ENCODE measurements around the gene TRMU. TPM values are rescaled to one million over a fixed set of nuclear protein-coding genes. Genes with fewer than 3 reads are reported as not detected.

TRMU gene
- total RNA-seq, 2 experiments from 2014 or later: 84.0 to 84.6 TPM

DNA sequence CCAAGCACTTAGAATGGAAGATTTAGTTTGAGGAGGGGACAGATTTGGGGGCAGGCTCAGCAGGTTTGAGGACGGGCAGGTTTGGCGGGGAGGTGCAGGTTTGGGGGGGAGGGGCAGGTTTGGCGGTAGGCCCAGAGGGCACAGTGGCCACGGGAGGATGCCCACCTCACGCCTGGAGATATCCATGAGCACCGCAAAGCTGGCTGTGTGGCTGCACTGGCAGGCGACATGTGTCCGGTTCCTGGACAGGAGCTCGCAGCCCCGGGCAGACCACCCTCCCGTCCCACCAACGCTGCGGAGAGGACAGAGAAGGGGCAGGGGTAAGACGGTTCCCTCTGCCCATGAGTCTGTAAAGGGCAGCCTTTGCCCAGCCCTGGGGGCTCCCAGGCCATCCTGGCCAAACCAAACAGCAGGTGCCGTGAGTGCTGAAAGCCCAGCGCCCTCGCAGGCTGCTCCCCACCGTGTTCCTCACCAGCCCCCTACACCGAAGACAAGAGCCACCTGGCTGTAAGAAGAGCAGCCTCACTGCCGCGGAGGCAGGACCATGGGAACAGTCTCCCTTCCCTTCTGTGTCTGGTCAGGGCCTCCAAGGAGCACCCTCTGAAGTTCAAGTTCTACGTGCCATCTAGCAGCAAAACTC, 43.0 kb downstream of the TRMU start:
- DNase-seq (no peak), ATAC-seq (no peak)
- POLR2A ChIA-PET: no interaction called here
- Mint-ChIP-seq H3K4me1 (ENCODE audit: low read depth) (peaks cover 10% of the 10 kb centered on the region), H3K27ac (no peak overlapping the region), H3K9me3 (ENCODE audit: insufficient read depth) (peaks cover 12% of the 10 kb centered on the region), H3K36me3 (ENCODE audit: low read depth) (peaks cover 1% of the 10 kb centered on the region), H3K27me3 (ENCODE audit: low read depth) (peaks cover 16% of the 10 kb centered on the region), H3K4me3 (no peak overlapping the region)
- CTCF ChIA-PET: no interaction called here

GRCh38 chr22:46379066-46379930, 43.8 kb downstream of the TRMU start:
- CTCF ChIA-PET: no interaction called here
- Mint-ChIP-seq H3K27ac (no peak overlapping the region), H3K27me3 (ENCODE audit: low read depth) (peaks cover 8% of the 10 kb centered on the region), H3K4me3 (no peak overlapping the region), H3K4me1 (ENCODE audit: low read depth) (peaks cover 2% of the 10 kb centered on the region), H3K9me3 (ENCODE audit: insufficient read depth) (peaks cover 12% of the 10 kb centered on the region), H3K36me3 (ENCODE audit: low read depth) (no peaks in the 10 kb centered on the region)
- DNase-seq (no peak), ATAC-seq (no peak)
- POLR2A ChIA-PET: no interaction called here

DNA sequence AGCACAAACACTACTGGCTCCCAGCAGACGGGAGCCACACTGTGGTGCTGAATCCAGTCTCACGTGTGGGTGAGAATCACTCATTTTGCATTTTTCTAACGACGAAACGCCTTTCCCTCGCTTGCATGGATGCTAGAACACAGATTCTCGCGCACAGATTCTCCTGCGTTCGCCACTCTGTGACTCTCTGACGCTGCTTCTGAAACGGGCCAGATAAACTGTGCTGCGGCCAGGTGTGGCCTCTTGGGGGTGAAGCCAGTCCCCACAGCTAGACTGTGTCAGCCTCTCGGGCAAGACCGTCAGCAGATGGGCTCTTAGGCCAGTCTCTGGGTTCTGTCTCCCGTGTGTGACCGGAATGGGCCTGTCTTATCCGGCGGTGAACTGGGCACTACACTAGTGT, 44.6 kb downstream of the TRMU start:
- ATAC-seq (no peak), DNase-seq (no peak)
- ChIA-PET POLR2A (no interaction called here), CTCF (no interaction called here)
- H3K27me3 Mint-ChIP-seq (ENCODE audit: low read depth): peaks cover 7% of the 10 kb centered on the region
- H3K9me3 Mint-ChIP-seq (ENCODE audit: insufficient read depth): peaks cover 11% of the 10 kb centered on the region
- no peak overlapping the region for H3K27ac Mint-ChIP-seq
- no peaks in the 10 kb centered on the region for H3K36me3 Mint-ChIP-seq (ENCODE audit: low read depth)
- H3K4me3 Mint-ChIP-seq: no peak overlapping the region
- no peaks in the 10 kb centered on the region for H3K4me1 Mint-ChIP-seq (ENCODE audit: low read depth)

GRCh38 chr22:46380581-46380980, 45.1 kb downstream of the TRMU start:
- Mint-ChIP-seq H3K27ac (no peak overlapping the region), H3K36me3 (ENCODE audit: low read depth) (no peaks in the 10 kb centered on the region), H3K9me3 (ENCODE audit: insufficient read depth) (peaks cover 7% of the 10 kb centered on the region), H3K4me1 (ENCODE audit: low read depth) (no peaks in the 10 kb centered on the region), H3K4me3 (no peak overlapping the region), H3K27me3 (ENCODE audit: low read depth) (peaks cover 4% of the 10 kb centered on the region)
- DNase-seq (no peak), ATAC-seq (no peak)
- POLR2A ChIA-PET: no interaction called here
- CTCF ChIA-PET: no interaction called here

DNA sequence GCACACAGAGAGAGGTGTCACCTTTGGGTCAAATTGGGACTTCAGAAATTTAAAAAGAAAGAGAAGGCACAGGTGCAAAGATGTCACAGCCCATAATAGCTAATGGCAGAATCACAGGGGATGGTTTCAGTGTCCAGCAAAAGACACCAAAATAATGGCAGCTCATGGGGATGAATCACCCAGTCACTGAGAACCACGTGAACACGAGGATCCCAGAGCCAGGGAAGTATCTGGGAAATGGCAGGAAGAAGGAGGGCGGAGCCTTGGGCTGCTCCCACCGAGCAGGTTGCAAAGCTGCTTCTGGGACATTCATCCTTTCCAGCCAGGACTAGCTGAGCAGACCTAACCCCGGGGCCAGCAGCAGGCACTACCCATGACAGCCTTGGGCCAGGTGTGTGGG, 45.6 kb downstream of the TRMU start:
- Mint-ChIP-seq H3K36me3 (ENCODE audit: low read depth) (no peaks in the 10 kb centered on the region), H3K9me3 (ENCODE audit: insufficient read depth) (peaks cover 2% of the 10 kb centered on the region), H3K27ac (no peak overlapping the region), H3K4me3 (no peak overlapping the region), H3K27me3 (ENCODE audit: low read depth) (no peaks in the 10 kb centered on the region), H3K4me1 (ENCODE audit: low read depth) (no peaks in the 10 kb centered on the region)
- CTCF ChIA-PET: no interaction called here
- POLR2A ChIA-PET: no interaction called here
- no peak for DNase-seq
- ATAC-seq: no peak

DNA sequence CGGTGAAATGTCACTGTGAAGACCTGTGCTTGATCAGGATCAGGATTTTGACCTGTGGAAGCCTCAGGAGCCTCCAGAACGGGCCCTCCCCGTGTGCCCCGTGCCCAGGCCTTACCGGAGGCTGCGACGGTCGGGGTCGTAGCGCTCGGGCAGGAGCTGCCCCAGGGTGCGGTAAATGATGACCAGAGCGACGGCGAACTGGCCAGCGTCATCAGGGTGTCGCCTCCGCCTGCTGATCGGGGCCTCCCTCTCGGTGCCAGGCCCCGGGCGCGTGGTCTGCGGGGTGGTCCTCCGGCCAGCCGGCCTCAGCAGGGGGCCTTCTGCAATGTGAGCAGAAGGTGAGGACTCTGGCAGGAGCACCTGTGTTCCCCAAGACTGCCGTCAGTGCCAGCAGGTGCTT, 46.2 kb downstream of the TRMU start:
- no peaks in the 10 kb centered on the region for H3K9me3 Mint-ChIP-seq (ENCODE audit: insufficient read depth)
- H3K27me3 Mint-ChIP-seq (ENCODE audit: low read depth): no peaks in the 10 kb centered on the region
- H3K36me3 Mint-ChIP-seq (ENCODE audit: low read depth): no peaks in the 10 kb centered on the region
- no peak for ATAC-seq
- H3K4me1 Mint-ChIP-seq (ENCODE audit: low read depth): no peaks in the 10 kb centered on the region
- no peak overlapping the region for H3K27ac Mint-ChIP-seq
- no peak overlapping the region for H3K4me3 Mint-ChIP-seq
- CTCF ChIA-PET: no interaction called here
- POLR2A ChIA-PET: no interaction called here
- no peak for DNase-seq

- H3K4me1 Mint-ChIP-seq (ENCODE audit: low read depth): no peaks in the 10 kb centered on the region
- ChIA-PET POLR2A (no interaction called here), CTCF (no interaction called here)
- H3K9me3 Mint-ChIP-seq (ENCODE audit: insufficient read depth): no peaks in the 10 kb centered on the region
- H3K36me3 Mint-ChIP-seq (ENCODE audit: low read depth): no peaks in the 10 kb centered on the region
- no peak overlapping the region for H3K4me3 Mint-ChIP-seq
- H3K27me3 Mint-ChIP-seq (ENCODE audit: low read depth): no peaks in the 10 kb centered on the region
- no peak overlapping the region for H3K27ac Mint-ChIP-seq
- ATAC-seq (no peak), DNase-seq (no peak)
Measured at GRCh38 chr22:46382524-46382923, 47.0 kb downstream of the TRMU start.

DNA sequence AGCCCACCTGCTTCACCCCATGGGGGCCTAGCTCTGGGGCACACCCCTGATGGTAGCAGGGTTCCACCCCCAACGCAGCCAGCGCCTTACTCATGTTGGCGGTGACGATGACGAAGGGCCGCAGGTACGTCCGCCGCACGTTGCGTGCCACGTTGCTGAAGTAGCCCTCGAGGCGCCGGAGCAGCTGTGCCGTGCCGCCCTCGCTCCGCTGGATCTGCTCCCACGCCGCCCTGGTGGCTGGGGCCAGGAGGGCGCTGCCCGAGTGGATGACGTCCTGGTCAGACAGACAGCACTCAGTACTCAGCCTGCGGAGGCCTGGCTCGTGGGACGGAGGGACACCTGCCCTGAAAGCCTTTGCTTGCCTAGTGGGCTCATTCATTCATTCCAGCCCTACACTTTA, 50.8 kb downstream of the TRMU start:
- Mint-ChIP-seq H3K27me3 (ENCODE audit: low read depth) (no peaks in the 10 kb centered on the region), H3K36me3 (ENCODE audit: low read depth) (no peaks in the 10 kb centered on the region), H3K9me3 (ENCODE audit: insufficient read depth) (no peaks in the 10 kb centered on the region), H3K4me3 (no peak overlapping the region), H3K4me1 (ENCODE audit: low read depth) (no peaks in the 10 kb centered on the region), H3K27ac (no peak overlapping the region)
- DNase-seq: no peak
- ATAC-seq: no peak
- ChIA-PET CTCF (interaction anchor here (1.0 kb wide), 1 partner anchor 19 kb away, joined by 6 read pairs; no protein-coding TSS in a partner anchor), POLR2A (no interaction called here)

DNA sequence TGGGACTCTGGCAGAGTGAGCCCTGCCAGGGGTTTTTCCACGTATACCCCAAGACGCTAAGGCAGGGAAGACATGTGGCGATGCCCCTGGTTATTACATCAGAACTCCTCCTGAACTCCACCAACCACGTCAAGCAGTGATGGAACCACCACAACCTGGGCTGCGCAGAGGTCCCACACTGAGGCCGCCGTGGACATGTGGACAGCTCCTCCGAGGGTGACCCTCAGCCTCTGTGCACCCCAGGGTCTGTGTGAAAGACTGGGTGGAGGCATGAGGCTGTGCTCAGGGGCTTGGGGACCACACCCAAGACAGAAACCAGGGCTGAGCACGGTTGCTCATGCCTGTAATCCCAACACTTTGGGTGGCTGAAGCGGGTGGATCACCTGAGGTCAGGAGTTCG, 52.2 kb downstream of the TRMU start:
- no peaks in the 10 kb centered on the region for H3K27me3 Mint-ChIP-seq (ENCODE audit: low read depth)
- ChIA-PET CTCF (no interaction called here), POLR2A (no interaction called here)
- H3K9me3 Mint-ChIP-seq (ENCODE audit: insufficient read depth): no peaks in the 10 kb centered on the region
- H3K4me3 Mint-ChIP-seq: no peak overlapping the region
- no peak for ATAC-seq
- H3K4me1 Mint-ChIP-seq (ENCODE audit: low read depth): no peaks in the 10 kb centered on the region
- H3K36me3 Mint-ChIP-seq (ENCODE audit: low read depth): no peaks in the 10 kb centered on the region
- H3K27ac Mint-ChIP-seq: no peak overlapping the region
- DNase-seq: no peak

DNA sequence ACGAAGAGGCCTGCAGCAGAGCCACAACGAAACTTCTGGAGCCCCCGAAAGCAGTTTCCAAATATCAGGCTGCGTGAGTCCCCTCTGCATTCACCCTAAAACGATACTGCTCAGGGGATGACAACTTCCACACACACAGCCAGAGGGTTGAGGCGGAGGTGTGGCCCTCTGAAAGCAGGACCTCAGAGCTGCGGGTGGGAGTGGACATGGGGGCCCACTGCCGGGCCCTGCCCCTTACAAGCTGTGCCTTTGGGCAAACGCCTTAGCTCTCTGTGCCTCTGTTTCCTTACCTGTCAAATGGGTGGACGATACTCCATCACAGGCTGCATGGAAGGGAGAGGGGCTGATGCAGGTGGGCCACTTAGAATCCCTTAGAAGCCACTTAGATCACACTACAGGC, 53.1 kb downstream of the TRMU start:
- H3K36me3 Mint-ChIP-seq (ENCODE audit: low read depth): no peaks in the 10 kb centered on the region
- ChIA-PET POLR2A (no interaction called here), CTCF (no interaction called here)
- no peak overlapping the region for H3K27ac Mint-ChIP-seq
- DNase-seq (no peak), ATAC-seq (no peak)
- peaks cover under 1% of the 10 kb centered on the region for H3K4me1 Mint-ChIP-seq (ENCODE audit: low read depth)
- H3K4me3 Mint-ChIP-seq: no peak overlapping the region
- H3K9me3 Mint-ChIP-seq (ENCODE audit: insufficient read depth): no peaks in the 10 kb centered on the region
- no peaks in the 10 kb centered on the region for H3K27me3 Mint-ChIP-seq (ENCODE audit: low read depth)

GRCh38 chr22:46389081-46389480, 53.6 kb downstream of the TRMU start:
- Mint-ChIP-seq H3K4me1 (ENCODE audit: low read depth) (peaks cover 4% of the 10 kb centered on the region), H3K36me3 (ENCODE audit: low read depth) (no peaks in the 10 kb centered on the region), H3K9me3 (ENCODE audit: insufficient read depth) (no peaks in the 10 kb centered on the region), H3K27ac (no peak overlapping the region), H3K27me3 (ENCODE audit: low read depth) (no peaks in the 10 kb centered on the region), H3K4me3 (no peak overlapping the region)
- ATAC-seq (no peak), DNase-seq (no peak)
- CTCF ChIA-PET: no interaction called here
- POLR2A ChIA-PET: no interaction called here

DNA sequence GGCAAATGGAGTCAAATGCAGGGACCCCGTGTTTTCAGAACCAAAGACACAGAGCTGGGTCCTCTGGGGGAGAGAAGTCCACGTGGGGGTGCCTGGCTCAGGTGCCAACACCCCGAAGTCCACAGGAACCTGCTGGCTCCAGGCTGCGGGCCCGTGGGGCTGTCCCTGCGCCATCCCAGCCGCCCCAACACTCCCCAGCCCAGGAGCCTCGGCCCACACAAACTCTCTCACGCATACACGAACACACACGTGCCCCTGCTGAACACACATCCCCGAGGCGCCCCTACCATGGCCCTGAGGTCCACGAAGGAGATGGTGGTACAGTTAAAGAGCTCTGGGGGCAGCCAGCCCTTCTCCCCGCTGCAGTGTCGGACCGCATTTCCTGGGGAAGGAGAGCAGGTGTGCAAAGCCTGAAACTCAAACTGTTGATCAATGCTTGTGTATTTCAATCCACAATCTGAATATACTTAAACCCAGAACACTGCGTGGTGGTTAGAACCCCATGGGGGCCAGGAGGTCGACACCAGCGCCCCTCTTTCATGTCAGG, 54.7 kb downstream of the TRMU start:
- H3K27me3 Mint-ChIP-seq (ENCODE audit: low read depth): no peaks in the 10 kb centered on the region
- DNase-seq (no peak), ATAC-seq (no peak)
- H3K27ac Mint-ChIP-seq: no peak overlapping the region
- ChIA-PET CTCF (no interaction called here), POLR2A (no interaction called here)
- H3K4me3 Mint-ChIP-seq: no peak overlapping the region
- peaks cover 4% of the 10 kb centered on the region for H3K4me1 Mint-ChIP-seq (ENCODE audit: low read depth)
- H3K36me3 Mint-ChIP-seq (ENCODE audit: low read depth): no peaks in the 10 kb centered on the region
- no peaks in the 10 kb centered on the region for H3K9me3 Mint-ChIP-seq (ENCODE audit: insufficient read depth)

All from activated CD8-positive, alpha-beta T cell treated with anti-CD3 and anti-CD28 coated beads, Interleukin-2, amount 10 ng/mL, durations not matched to agents 7 days and 5 days (primary cell).